Ecto neural progenitor cell (in vitro differentiated cells): ENCODE results near the gene GABRA4.
A peak's percentile ranks its signal among the peaks of the same experiment; 100 is the strongest.

ENCODE experiments used
- DNase-seq: peaks from one replicate; pipeline ENCODE4 v3.0.0-alpha.2; 2018; ENCODE audit warnings: low spot score

The GABRA4 gene

DNA sequence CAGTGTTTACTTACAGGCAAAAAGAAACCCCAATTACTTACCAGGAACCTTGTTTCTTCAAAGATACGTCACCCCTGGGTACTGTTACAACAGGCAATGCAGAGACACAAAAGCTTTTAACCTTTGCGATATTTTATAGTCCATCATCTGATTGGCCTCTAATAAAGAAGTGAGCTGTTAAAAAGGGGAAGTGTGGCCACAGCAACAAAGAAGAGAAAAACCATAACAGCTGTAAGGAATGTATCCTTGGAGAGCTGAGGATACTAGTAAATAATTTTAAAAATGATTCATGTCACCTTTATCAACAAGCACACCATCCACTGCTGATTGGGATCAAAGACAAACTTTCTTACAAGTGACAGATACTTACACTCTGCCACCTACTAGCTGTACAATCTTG lies 14.1 kb downstream of the GABRA4 start:
- no peak for DNase-seq

DNA sequence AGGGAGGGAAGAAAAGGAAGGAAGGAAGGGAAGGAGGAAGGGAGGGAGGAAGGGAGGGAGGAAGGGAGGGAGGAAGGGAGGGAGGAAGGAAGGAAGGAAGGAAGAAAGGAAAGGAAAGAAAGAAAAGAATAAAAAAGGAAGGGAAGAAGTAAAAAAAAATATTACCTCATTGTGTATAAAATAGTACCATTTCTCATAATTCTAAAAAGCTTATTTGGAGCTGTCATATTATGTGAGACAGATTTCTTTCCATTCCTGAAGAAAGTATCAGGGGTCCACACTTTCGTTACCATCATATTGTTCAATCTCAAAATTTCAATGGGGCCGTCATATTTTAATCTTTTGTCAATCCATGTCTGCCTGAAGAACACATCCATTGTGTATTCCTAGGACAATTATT lies 16.1 kb downstream of the GABRA4 start:
- no peak for DNase-seq

DNA sequence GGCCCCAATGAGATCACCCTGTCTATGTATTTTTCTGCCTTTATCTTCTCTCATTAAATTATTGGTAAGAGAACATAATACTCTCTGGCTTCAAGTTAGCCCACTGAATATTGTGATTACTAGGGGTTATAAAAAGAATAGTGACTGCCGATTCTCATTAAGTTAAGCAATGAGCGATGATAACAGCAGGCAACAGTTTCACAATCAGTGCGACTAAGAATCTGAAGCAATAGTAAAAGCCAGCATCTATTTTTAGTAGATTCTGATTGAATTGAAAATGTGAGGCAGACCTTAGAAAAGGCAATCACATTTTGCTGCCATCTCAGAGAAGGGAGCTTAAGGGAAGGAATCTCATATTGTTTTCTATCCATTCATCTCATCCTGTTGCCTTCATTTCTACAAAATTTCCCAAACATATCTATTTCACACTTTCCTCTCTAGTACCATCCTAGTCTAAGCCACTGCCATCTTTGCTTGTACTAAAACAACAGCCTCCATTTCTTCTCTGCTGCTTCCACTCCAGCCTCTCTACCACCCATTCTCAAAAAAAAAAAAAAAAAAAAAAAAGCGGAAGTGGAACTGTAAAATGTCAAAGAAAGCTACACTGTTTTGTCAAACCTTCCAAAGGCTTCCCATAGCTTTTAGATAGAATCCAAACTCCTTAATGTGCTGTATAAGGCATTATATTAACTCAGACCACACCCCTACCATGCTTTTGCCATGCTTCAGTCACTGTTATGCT lies 17.4 kb downstream of the GABRA4 start:
- no peak for DNase-seq

DNA sequence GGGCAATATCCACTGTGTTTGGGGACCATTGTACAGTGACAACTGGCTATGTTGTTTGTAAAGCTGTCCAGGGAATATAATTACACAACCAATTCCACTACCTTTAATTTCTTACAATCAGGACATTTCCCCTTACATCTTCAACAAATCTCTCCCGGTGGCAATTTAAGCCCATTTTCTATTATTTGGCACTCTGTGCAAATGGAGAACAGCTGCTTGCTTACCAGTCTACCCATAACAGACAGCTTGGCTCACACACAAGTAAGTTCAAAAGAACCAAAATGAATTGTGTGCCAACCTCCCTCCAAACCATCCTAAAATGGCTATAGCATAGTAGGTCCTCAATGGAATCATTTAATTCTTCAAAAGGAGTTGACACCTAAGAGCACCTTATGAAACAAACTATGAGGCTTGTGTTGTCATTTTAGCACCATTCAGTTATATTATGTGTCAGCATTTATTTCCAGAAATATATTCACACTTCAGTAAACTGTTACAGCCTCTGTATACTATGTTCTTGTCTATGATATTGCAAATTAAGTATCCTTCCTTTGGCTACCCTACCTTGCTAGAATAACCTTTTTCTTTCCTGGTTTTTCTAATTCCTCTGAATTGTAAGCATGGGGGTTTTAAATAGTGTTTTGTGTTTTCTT lies 18.4 kb downstream of the GABRA4 start:
- no peak for DNase-seq

DNA sequence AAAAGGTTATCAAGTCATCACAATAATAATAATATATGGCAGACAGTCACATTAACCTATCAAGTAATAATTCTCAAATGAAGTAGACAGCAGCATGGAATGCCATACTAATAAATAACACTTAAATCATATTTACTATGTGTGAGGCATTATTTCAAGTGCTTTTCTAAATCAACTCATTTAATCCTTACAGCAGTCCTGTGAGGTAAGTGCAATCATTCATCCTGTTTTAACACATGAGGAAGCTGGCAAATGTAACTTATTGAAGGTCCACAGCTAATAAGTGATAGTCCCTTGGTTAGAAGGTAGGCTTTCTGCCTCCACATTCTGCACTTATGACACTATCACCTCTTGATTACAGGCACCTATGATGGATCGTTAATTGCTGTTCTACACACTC lies 24.5 kb downstream of the GABRA4 start:
- no peak for DNase-seq

DNA sequence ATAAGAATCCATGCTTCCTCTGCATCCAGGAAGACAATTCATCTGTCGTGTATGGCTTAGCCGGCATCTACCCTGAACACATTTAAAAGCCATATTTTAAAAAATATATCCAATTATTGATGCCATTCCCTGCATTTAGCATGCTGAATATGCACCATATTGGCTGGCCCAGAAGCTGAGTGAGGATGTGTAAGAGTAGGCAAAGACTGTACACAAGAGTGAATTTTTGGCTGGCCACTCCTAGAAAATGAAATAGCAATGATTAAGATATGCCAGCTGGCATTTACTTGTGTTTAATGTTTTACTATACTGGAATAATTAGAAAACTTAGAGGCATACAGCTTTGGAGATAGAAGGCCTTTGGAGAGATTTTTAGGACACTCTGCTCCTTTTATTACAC lies 25.8 kb downstream of the GABRA4 start:
- no peak for DNase-seq

DNA sequence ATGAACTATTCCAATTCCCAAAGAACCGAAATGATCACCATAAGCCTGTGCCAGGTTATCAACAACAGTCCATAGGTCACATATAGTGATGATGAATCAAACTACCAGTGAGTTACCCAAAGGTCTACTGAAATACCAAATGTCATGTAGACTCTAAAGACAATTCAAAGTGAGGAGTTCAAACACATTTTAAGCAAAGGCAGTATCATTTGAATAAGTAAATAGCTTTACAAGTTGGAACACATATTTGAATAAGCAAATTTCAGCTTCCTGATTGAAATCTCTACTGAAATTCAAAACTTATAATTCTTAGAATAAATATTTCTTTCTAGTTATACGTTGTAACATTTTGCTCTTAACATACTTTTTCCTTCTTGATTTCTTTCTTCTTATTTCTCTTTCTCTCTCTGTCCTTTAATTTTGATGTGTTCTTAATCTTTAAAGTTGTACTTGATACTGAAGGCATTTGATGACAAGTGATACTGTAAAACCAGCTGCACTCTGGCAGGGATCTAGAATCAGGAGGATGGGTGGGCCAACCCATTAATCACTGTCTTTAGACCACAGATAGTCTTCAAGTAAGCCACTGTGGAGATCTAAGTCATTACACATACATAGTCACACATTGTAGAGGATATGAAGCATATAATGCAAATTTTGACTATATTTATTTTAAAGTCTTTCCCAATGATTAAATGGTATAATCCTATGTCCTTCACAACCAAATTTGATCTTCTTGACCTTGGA lies 34.5 kb downstream of the GABRA4 start:
- no peak for DNase-seq

DNA sequence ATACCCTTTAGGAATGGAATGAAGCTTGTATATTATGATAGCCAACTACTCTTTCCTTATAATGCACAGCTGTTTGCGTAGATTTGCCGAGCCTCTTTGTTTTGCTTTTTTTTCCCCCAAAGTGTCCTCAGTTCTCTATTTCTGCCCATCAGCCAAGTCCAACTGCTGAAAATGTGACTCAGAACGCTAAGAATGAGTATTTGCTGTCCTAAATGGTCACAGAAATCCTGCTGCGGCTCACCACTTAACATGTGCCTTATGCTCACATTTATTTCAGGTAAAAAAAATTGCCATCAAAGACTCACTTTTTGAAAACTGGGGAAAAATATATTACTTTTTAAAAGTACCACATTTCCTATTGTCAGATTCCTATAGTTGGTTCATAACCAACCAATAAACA lies 36.9 kb downstream of the GABRA4 start:
- no peak for DNase-seq

DNA sequence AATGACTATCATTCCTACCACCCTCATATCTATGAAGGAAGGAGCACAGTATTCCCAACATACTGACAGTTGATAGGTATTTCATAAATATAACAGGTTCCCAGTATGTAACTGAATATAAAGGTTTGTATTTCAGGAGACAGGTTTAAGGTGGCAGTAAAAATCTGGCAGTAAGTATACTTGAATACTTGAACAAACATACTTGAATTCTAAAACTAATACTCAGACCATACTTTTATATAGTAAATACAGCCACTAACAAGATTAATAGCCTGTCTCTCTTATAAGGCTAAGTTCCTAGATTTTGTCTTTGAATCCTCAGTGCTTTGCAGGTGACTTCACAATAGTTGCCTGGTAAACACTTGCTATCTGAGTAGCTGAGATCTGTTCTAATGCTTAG lies 37.8 kb downstream of the GABRA4 start:
- no peak for DNase-seq

DNA sequence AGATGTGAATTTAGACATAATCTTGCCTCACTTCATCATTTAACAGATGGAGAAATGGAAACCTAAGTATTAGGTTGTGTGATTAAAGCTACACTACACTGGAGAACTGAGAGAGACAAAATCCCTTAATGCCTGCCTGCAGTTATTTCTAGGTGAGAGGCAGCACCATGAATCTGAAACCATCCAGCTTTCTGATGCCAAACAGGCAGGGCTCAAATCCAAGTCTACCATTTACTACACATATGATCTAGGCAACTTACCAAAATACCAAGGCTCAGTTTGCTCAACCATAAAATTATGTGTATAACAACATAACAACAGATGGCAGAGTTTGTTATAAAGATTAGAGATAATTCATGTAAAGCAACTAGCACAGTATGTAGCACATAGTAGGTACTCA lies 38.7 kb downstream of the GABRA4 start:
- no peak for DNase-seq

DNA sequence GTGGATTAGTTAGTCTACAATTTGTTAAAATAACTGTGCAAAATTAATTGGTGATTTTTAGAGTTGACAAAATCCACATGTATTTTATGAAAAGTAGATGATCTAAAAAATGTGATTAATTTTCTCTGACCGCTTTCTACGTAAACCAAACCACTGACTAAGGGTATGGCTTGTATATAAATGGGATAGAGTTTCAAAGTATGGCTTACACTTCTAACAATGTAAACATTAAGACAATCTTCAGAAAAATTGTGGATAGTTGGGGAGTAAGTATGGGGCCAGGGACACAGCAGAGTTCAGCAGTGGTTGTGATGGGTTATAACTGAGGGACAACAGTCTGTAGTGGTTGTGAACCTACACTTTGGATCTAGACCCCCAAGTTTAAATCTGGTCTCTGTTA lies 39.8 kb downstream of the GABRA4 start:
- DNase-seq = no peak

DNA sequence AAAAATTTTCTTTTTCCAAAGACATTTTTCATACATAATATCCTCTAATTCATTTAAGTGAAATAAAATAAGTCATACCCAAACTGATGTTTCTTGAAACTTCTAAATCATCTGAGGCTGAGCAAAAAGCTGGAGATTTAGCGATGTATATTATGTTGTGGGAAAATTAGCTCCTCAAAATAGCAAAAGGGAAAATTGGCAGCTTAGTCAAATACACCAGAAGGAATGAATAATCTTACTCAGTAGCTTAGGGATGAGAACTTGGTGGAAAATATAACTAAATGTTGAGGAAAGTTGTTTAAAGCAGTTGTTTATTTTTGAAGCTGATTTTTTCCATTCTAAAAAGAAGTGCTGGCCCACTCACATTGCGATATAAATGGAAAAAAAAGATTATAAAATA lies 40.9 kb downstream of the GABRA4 start:
- no peak for DNase-seq

DNA sequence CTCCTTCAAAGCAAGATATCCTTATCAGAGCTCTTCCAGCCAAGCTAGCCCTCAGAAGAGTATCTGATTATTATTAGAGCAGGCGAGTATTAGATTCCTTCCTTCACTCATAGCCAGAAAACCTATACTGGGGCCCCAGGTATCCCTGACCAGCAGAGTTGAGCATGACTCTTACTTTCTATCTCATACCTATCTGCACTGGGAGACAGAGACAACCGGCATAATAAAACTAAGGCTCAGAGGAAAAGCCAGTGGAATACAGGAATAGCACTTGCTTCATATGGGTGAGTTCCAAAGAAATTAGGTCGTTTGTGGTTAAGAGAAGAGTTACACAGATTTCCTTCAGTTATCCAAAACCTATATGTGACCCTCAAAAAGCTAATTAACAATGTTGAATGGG lies 42.6 kb downstream of the GABRA4 start:
- DNase-seq = no peak

DNA sequence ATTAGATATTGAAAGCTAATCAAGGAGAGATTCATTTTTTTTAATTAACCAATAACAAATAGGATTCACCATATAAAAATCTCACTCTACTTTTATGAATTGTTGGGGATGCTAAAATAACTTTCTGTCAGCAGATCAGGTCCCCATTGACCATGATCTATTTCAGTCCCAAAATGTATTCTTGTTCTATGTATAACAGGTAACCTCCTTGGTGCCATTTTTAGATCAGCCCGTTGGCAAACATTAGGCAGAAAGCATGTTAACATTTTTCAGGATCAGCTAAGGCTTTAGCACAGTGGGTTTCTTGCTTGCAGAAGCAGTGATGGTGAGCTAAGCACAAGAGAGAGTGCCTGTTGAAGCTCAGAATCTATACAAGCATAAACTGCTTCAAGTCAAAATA lies 43.6 kb downstream of the GABRA4 start:
- no peak for DNase-seq

DNA sequence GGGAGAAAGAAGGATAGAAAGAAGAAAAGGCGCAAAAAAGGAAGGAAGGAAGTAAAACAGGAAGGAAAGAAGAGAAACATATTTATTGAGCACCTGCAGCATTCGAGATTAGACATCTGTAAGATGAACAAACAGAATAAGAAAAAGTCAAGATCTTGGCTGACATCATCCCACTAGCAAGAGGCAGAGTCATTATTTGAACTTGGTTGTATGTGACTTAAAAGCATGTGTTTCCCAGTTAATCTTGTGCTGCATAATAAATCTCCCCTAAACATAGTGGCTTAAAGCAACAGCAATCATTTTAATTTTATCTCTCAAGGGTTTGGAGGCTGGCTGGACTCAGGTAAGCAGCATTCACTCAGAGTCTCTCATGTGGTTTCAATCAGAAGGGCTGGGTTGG lies 45.8 kb downstream of the GABRA4 start:
- DNase-seq = no peak

DNA sequence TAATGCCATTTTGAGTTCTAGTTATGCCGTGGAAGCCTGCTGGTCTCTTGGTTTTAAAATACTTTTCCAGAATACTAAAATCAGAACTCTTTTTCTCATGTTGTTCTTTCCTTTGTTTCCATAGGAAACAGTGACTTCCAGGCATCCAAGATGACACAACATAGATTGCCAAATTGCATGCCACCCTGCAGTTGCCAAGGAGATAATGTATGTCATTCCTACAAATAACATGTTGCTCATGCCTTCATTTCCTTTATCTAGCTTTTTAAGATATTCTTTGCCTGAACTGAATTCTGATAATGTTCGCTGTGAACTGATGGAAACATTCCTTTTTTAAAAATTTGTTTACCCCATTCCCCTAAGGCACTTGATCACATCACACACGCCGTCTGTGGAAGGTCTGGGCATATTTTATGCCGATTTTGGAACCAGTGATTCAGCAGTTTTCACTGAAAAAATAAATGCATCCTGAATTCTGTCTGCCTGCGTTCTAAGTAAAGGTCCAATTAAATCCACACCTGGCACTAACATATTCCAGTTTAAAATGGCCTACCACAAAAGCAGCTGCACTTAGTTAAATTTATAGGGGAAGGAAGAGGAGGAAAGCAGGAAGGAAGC lies 46.4 kb downstream of the GABRA4 start:
- DNase-seq = no peak

DNA sequence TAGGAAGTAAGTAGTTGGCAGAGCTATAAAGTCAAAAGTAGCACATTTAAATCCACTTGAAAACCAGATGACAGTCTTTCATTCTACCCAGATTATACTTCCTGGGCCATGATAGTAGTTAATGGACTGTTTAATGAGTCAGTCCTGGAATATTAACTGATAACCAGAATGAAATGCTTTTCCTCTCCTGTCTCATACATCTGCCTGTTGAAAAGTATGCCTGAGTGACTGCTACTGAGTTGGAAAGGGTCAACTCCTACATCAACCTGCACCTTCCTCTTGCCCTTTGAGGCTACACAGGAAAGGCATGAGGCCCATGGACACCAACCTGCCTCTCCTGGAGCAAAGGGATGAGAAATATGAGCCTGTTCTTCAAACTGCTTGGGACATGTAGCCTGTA lies 48.3 kb downstream of the GABRA4 start:
- DNase-seq = no peak

DNA sequence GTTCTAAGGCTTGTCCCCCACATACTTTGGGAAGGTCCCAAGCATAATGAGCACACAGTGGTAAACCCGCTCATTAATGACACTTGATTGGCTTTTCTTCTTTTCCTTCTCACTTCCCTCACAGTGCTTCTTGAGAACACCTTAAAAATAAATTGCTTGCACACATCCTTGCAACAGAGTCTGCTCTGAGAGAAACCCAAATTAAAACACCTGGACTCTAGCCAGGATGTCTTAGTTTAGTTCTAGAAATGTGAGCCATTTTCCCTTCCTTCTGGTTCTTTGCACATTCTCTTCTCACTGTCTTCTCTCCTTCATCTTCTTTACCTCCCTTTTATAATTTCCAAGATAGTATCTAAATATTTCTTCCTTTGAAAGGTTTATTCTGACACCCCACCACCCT lies 49.0 kb downstream of the GABRA4 start:
- no peak for DNase-seq

DNA sequence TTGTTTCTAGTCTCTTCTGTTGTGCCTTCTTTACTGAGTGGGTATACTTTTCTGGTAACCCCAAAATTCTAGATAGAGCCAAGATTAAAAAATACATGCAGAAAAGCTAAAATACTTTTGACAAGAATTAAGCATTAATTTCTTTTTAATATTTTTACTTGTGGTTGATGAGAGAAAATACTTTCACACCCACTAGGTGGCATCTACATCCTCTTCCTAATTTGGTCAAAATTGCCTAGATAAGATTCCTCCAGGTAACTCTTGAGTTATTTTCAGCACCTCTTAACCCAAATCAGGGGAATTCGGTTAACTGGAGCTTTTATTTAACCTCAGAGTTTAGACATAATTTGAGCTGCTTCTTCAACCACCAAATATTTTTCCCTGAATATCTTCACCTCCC lies 55.9 kb downstream of the GABRA4 start:
- DNase-seq = no peak

DNA sequence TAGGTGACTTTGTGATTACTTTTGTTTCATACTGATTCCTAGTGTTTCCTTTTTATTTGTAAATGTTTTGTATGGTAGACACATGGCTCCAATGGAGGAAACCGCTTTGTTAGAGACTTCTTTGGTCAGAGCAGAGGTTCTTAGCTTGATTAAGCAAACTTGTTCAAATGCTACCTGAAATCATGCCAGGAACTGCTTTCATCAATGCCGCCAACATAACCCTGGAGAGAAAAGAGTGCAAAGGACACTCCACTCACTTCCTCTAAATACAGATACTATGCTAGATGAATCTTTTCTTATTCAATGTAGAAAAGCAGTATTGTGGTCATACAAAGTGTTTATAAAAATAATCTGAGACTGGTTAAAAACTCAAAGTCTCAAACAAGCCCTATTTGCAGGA lies 58.7 kb downstream of the GABRA4 start:
- DNase-seq = no peak

DNA sequence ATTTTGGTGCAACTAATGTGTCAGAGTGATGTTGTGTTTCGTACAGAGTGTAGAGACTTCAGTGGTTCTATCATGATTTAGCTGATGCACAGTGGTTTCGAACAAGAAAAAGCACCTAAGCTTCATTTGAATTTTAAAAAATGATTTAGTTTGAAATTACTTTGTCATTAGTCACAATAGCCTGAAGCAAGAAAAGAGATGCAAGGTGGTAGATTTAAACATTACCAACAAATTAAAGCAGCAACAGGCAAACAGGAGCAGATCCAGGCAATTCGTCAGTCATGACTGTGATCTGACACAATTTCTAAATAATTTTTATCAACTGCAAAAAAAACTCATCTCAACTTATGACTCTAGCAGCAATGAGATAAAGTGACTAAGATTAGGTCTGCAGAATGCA lies 59.7 kb downstream of the GABRA4 start:
- DNase-seq = no peak

DNA sequence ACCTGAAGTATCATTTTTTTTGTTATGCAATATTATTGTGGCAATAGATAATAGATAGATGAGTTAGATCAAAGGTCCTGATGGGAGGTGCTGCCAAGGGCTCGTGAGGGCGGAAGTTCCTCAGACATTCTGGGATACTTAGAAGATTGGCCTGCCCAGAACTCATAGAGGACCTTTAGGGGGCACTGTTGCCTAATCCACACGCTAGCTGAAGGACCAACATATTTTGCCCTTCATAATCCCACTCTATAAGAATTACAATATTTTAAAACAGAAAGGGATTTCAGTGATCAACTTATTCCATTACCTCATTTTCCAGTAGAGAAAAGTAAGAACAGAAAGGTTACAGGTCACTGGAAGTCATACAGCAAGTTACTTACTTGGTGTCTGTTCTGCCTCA lies 61.4 kb downstream of the GABRA4 start:
- DNase-seq = peak; percentile 44

DNA sequence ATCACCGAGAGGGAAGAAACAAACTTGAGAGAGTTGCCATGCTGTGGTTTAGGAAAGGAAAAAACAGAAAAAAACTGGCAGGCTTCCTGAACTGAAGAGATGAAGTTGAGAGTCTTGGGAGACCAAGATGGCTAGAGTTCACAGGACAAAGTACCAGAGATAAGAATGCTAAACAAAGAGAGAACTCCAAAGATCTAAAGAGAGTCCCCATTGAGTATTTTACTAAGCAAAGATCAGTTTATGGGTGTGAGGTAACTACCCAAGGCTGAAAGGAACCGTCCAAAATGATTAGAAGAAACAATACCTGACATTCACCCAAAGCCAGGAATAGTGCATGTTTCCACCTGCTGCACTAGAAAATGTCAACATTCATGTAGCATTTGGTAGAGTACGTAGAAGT lies 62.5 kb downstream of the GABRA4 start:
- no peak for DNase-seq
